Hematopoietic multipotent progenitor cell treated with erythropoietin and hydrocortisone succinate and interleukin-3 and kit ligand, for 4 days (in vitro differentiated cells): ENCODE results near the gene COBL.
A peak's percentile ranks its signal among the peaks of the same experiment; 100 is the strongest.

Experiments
- DNase-seq: peaks from one replicate; pipeline ENCODE4 v3.0.0-alpha.2; 2015

Gene COBL

GRCh38 chr7:51246258-51247245 lies 70.1 kb downstream of the COBL start:
- DNase-seq = no peak

GRCh38 chr7:51244885-51245284 lies 71.7 kb downstream of the COBL start:
- DNase-seq = no peak

- DNase-seq = no peak
These were observed 72.6 kb downstream of the COBL start for GRCh38 chr7:51244053-51244452.

- no peak for DNase-seq
These were observed 73.0 kb downstream of the COBL start for GRCh38 chr7:51243631-51244030.

- DNase-seq = no peak
These were observed 73.6 kb downstream of the COBL start for GRCh38 chr7:51242881-51243518.

GRCh38 chr7:51242007-51242691 lies 74.5 kb downstream of the COBL start:
- DNase-seq = peak; percentile 4

- no peak for DNase-seq
These were observed 75.7 kb downstream of the COBL start for GRCh38 chr7:51240868-51241267.

- DNase-seq = no peak
These were observed 76.9 kb downstream of the COBL start for GRCh38 chr7:51239691-51240090.

GRCh38 chr7:51238981-51239495 lies 77.6 kb downstream of the COBL start:
- DNase-seq = no peak

- no peak for DNase-seq
These were observed 79.0 kb downstream of the COBL start for GRCh38 chr7:51237446-51238133.

GRCh38 chr7:51236470-51237132 lies 80.0 kb downstream of the COBL start:
- DNase-seq = no peak

GRCh38 chr7:51235593-51236313 lies 80.9 kb downstream of the COBL start:
- no peak for DNase-seq

GRCh38 chr7:51234609-51235308 lies 81.8 kb downstream of the COBL start:
- DNase-seq = no peak

GRCh38 chr7:51234139-51234538 lies 82.5 kb downstream of the COBL start:
- DNase-seq = no peak

- no peak for DNase-seq
These were observed 83.2 kb downstream of the COBL start for GRCh38 chr7:51233374-51233773.

- peak; percentile 22 for DNase-seq
These were observed 85.9 kb downstream of the COBL start for GRCh38 chr7:51230723-51231122.

- DNase-seq = no peak
These were observed 86.3 kb downstream of the COBL start for GRCh38 chr7:51230324-51230625.

- no peak for DNase-seq
These were observed 86.8 kb downstream of the COBL start for GRCh38 chr7:51229620-51230323.

GRCh38 chr7:51229106-51229537 lies 87.5 kb downstream of the COBL start:
- no peak for DNase-seq

- DNase-seq = no peak
These were observed 88.1 kb downstream of the COBL start for GRCh38 chr7:51228386-51228958.
